Astrocyte of the cerebellum (primary cell): ENCODE measurements around the gene APCDD1.

Experiments used
- DNase-seq: peaks from one replicate; pipeline ENCODE4 v3.0.0-alpha.2; 2011; ENCODE audit warnings: low read depth
- H3K4me3 ChIP-seq: 2 replicates; pipeline ENCODE4 v1.5.1; 2011; ENCODE audit warnings: mild to moderate bottlenecking, low read depth, low read length, moderate library complexity
- in situ Hi-C: cut with HindIII; loops from 2 replicates; pipeline ENCODE4 v1.10.0; 2017; ENCODE audit warnings: low sequenced_read_pairs
- TF ChIP-seq, protein P1 (sequence below): IDR thresholded peaks from 2 replicates; pipeline ENCODE4 v1.5.1; 2012; ENCODE audit warnings: low read length, low read depth, moderate library complexity, mild to moderate bottlenecking; ENCODE audit errors: missing control alignments

APCDD1 gene

GRCh38 chr18:10508591-10508990 lies 54.2 kb downstream of the APCDD1 start:
- in situ Hi-C loops: no loop called here
- no peak overlapping the region for H3K4me3 ChIP-seq
- no peak for DNase-seq
- TF ChIP-seq, protein P1, sequence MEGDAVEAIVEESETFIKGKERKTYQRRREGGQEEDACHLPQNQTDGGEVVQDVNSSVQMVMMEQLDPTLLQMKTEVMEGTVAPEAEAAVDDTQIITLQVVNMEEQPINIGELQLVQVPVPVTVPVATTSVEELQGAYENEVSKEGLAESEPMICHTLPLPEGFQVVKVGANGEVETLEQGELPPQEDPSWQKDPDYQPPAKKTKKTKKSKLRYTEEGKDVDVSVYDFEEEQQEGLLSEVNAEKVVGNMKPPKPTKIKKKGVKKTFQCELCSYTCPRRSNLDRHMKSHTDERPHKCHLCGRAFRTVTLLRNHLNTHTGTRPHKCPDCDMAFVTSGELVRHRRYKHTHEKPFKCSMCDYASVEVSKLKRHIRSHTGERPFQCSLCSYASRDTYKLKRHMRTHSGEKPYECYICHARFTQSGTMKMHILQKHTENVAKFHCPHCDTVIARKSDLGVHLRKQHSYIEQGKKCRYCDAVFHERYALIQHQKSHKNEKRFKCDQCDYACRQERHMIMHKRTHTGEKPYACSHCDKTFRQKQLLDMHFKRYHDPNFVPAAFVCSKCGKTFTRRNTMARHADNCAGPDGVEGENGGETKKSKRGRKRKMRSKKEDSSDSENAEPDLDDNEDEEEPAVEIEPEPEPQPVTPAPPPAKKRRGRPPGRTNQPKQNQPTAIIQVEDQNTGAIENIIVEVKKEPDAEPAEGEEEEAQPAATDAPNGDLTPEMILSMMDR: no peak

GRCh38 chr18:10511236-10511635 lies 56.8 kb downstream of the APCDD1 start:
- no peak overlapping the region for H3K4me3 ChIP-seq
- in situ Hi-C loops: no loop called here
- TF ChIP-seq, protein P1: no peak
- no peak for DNase-seq

- no peak overlapping the region for H3K4me3 ChIP-seq
- in situ Hi-C loops: no loop called here
- DNase-seq: no peak
- TF ChIP-seq, protein P1: no peak
Observed at GRCh38 chr18:10514082-10514481, 59.6 kb downstream of the APCDD1 start.

DNA sequence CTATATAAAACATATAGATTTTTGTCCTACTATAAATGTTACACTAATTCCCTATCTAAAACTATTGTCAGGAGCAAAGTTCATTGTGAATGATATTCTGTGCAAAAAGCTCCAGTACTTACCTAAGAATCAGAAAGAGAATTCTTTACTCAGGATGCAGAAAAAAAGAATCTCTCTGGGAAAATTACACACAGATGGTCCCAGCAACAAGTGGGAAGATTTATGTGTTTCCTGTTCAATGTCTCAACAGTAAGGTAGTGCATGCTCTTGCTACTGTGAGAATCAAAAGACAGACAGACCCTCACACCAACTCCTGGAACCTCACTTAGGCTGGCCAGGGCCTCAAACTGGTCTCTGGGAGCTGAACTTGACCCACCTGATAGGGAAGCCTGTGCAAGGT lies 60.2 kb downstream of the APCDD1 start:
- in situ Hi-C loops: no loop called here
- TF ChIP-seq, protein P1: no peak
- no peak overlapping the region for H3K4me3 ChIP-seq
- no peak for DNase-seq

GRCh38 chr18:10515456-10515855 lies 61.0 kb downstream of the APCDD1 start:
- H3K4me3 ChIP-seq: no peak overlapping the region
- no peak for DNase-seq
- in situ Hi-C loops: no loop called here
- TF ChIP-seq, protein P1: no peak

DNA sequence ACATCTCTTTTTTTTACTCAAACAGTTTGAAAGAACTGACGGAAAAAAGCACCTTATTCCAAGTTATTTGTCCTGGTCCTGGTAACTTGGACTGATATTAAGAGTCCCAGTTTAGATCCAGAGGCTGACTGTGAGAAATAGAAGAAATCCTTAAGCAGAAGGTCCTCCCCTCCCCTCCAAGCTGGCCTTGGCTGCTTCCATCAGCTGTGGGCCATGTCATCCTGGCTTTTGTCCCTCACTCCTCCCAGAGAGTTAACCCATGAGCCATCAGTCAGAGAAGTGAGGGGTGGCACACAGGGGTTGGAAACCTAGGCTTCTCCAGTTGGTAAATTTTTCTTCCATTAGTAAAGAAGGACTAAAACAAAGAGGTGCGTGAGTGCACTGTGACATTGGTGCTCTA lies 61.6 kb downstream of the APCDD1 start:
- in situ Hi-C loops: no loop called here
- DNase-seq: no peak
- TF ChIP-seq, protein P1: no peak
- no peak overlapping the region for H3K4me3 ChIP-seq

GRCh38 chr18:10518595-10519255 lies 64.3 kb downstream of the APCDD1 start:
- no peak overlapping the region for H3K4me3 ChIP-seq
- DNase-seq: no peak
- in situ Hi-C loops: no loop called here
- TF ChIP-seq, protein P1: peak; percentile 49
